ENCODE measurements around the gene PLAGL1.
"Not testable (repeated sequence)": the region's sequence is repeated elsewhere in the genome, so short reads cannot be mapped to it uniquely, and the experiment has no call there.

The PLAGL1 gene

GRCh38 chr6:143934867-143935266 is 73.2 kb downstream of the PLAGL1 start:
- TF ChIP-seq, protein P1, sequence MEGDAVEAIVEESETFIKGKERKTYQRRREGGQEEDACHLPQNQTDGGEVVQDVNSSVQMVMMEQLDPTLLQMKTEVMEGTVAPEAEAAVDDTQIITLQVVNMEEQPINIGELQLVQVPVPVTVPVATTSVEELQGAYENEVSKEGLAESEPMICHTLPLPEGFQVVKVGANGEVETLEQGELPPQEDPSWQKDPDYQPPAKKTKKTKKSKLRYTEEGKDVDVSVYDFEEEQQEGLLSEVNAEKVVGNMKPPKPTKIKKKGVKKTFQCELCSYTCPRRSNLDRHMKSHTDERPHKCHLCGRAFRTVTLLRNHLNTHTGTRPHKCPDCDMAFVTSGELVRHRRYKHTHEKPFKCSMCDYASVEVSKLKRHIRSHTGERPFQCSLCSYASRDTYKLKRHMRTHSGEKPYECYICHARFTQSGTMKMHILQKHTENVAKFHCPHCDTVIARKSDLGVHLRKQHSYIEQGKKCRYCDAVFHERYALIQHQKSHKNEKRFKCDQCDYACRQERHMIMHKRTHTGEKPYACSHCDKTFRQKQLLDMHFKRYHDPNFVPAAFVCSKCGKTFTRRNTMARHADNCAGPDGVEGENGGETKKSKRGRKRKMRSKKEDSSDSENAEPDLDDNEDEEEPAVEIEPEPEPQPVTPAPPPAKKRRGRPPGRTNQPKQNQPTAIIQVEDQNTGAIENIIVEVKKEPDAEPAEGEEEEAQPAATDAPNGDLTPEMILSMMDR (conservative IDR thresholded peaks at IDR 0.05) = no peak
- no peak overlapping the region for H3K27ac ChIP-seq

DNA sequence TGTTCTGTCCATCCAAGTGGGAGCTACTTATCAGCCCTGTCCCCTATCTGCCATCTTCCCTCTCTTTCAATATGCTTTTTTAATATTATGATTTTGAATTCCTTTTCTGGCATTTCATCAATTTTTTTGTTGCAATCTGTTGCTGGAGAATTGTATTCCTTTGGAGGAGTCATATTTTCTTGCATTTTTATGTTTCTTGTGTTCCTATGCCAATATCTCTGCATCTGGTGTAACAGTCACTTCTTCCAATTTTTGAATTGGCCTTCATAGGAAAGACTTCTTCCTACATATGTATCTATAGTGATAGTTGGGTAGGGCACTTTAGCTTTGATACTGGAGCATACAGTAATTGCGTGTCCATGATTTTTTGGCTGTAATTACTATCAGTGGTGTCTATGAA is 73.7 kb downstream of the PLAGL1 start:
- no peak overlapping the region for H3K27ac ChIP-seq
- TF ChIP-seq, protein P1 (conservative IDR thresholded peaks at IDR 0.05) = no peak

GRCh38 chr6:143929975-143930374 is 78.1 kb downstream of the PLAGL1 start:
- H3K27ac ChIP-seq = no peak overlapping the region
- TF ChIP-seq, protein P1 (conservative IDR thresholded peaks at IDR 0.05) = no peak

DNA sequence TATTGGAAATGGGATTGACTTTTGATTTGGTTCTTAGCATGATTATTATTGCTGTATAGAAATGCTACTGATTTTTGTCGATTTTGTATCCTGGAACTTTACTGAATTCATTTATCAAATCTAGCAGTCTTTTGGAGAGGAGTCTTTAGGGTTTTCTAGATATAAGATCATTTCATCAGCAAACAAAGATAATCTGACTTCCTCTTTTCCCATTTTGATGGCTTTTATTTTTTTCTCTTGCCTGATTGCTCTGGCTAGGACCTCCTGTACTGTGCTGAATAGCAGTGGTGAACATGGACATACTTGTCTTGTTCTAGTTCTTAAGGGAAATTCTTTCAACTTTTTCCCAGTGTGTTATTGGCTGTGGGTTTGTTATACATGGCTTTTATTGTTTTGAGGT is 79.2 kb downstream of the PLAGL1 start:
- TF ChIP-seq, protein P1 (conservative IDR thresholded peaks at IDR 0.05) = no peak
- H3K27ac ChIP-seq = no peak overlapping the region

- not testable (repeated sequence) for H3K27ac ChIP-seq
Measured at GRCh38 chr6:143917026-143917425, 91.0 kb downstream of the PLAGL1 start.

GRCh38 chr6:143912671-143913070 is 95.4 kb downstream of the PLAGL1 start:
- no peak overlapping the region for H3K27ac ChIP-seq
- TF ChIP-seq, protein P1 (conservative IDR thresholded peaks at IDR 0.05) = no peak

GRCh38 chr6:143911028-143911427 is 97.0 kb downstream of the PLAGL1 start:
- TF ChIP-seq, protein P1 (conservative IDR thresholded peaks at IDR 0.05) = no peak
- no peak overlapping the region for H3K27ac ChIP-seq

- TF ChIP-seq, protein P1 (conservative IDR thresholded peaks at IDR 0.05) = no peak
- no peak overlapping the region for H3K27ac ChIP-seq
Measured at GRCh38 chr6:143902827-143903226, 105.2 kb downstream of the PLAGL1 start.
